HS-5 (cell line): Measurements from ENCODE around the gene EMP1.

ENCODE experiments used
- DNase-seq: peaks from one replicate; pipeline ENCODE4 v3.0.0-alpha.2; 2012; ENCODE audit warnings: low read depth

The EMP1 gene

DNA sequence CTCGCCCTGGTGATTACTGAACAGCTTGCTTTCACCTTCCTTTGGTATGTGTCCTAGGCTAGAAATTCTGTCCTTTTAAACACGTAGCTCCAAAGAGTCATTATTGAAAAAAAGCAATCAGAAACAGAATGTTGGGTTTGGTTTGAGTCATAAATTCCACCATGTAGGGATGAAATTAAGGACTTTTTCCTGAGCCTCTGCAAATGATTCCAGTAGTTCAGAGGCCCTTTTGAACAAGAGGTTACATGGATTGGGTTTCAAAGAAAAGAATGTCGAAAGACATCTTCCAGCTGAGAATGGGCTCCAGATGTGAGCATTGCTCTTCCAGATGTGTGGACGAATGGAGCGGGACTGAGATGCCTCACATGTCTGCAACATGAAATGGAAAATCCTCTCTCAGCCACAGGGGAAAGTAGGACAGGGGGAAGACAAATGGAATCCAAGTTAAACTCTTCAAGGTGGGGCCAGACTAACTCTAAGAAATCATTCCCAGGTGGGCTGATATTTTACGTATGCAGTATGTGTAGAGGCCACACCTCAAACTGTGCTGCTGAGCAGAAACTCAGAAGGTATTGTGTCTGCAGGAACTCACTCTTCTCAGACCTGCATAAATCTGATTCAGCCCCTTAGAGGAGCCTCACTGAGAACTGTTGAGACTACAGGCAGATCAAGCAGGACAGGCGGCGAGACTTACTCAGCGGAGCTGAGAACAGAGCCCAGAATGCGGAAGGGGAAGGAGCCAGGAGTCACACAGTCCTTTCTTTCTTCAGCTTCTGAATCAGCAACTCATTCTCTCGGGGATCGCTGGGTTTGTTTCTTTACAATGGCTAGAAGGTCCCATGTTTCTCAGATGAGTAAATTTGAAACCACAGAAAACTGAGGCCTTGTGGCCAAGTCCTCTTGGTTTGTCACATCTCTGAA, 23.3 kb upstream of the EMP1 start:
- peak; percentile 93 for DNase-seq

DNA sequence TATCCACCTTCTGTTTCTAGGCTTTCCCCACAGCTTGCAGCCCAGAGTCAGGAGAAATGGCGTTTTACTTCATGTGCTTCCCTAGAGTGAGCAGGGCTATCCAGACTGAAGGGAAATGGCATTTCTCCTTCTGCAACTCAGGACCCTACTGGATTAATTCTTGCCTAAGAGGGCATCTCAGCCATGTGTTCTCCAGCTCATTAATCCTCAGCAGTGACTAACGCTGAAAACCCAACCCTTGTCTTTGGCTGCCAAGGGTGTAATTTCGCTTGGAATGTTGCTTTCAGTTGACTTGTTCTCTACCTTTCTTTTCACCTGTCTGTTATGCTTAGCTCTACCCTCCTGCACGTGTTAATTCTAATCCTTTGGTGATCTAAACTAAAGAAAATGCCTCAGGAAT, 21.0 kb upstream of the EMP1 start:
- no peak for DNase-seq

DNA sequence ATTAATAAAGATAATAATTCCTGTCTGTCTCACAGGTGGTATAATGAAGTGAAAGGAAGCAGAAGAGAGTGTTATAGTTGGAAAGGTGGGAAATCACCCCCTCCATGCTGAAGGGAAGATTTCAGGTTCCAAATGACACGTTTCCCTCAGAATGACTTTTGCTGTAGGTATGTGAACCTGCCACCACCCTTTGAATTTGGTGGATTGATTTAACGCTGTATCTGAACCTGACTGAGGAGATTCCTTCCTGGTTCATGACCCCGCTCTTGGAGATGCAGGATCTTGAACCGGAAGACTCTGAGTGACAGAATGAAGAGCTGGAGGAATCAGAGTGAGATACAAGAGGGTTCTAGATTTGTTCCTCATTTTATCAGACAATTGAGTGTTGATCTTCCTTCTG, 20.3 kb upstream of the EMP1 start:
- DNase-seq, result no peak

DNA sequence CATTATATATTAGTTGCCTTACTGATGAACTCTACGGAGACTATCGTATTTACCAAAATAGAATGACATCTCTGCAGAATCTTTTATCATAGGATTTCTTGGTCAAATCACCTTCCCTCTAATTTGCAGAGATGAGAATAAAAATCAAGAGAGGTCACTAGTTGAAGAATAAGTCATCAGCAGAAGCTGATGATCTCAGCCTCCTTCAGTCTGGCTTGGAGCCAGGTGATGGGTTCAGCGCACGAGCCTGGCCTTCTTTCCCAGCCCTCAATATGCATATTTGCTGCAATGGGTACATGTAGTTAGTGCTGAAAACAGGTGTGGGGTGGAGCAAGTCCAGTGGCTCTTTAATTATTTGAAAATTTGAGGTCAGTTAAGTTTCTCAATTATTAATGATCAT, 19.2 kb upstream of the EMP1 start:
- no peak for DNase-seq

DNA sequence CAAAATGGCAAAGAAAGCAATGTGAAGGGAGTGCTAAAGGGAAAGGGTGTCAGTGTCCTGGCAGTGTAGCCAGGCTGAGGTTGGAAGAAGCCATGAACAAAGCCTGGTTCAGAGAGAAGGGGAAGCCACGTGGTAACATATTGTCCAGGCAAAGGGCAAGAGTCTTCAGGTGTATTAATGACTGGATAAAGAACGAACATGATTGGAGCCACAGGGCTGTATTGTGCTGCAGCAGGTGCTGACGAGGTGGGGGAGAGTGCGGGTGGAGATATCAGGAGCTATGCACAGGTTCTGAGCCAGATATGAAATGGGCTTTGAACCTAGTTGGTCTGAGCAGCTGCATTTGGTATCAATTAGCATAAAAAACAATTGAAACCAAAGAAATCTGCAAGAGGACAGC, 18.6 kb upstream of the EMP1 start:
- DNase-seq, result no peak

DNA sequence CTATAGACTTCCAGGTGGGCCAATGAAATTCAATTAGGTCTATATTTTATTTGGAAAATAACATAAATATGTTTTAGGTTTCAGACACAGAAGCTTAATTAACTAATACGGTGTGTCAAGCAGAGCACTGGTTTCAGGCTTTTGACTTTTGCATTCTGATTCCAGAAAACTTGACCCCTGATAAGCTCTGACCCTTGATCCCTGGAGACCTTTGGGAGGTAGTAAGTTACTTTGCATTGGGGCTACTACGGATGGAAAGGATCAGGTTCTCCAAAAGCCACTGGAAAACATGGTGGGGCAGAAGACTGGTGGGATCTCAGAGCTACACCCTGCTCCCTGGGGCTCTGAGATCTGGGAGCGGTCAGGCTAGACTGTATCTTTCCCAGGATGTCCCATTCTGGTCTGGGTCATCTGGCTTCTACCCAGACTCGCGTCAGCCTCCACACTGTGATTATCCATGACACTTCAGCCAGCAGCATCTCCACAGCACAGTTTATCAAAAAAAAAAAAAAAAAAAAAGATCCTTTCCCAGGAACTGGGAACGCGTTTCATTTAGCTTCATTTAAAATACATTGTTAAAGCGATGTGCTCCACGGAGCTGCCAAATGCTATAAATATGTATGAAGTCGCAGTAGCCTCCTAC, 17.8 kb upstream of the EMP1 start:
- no peak for DNase-seq

DNA sequence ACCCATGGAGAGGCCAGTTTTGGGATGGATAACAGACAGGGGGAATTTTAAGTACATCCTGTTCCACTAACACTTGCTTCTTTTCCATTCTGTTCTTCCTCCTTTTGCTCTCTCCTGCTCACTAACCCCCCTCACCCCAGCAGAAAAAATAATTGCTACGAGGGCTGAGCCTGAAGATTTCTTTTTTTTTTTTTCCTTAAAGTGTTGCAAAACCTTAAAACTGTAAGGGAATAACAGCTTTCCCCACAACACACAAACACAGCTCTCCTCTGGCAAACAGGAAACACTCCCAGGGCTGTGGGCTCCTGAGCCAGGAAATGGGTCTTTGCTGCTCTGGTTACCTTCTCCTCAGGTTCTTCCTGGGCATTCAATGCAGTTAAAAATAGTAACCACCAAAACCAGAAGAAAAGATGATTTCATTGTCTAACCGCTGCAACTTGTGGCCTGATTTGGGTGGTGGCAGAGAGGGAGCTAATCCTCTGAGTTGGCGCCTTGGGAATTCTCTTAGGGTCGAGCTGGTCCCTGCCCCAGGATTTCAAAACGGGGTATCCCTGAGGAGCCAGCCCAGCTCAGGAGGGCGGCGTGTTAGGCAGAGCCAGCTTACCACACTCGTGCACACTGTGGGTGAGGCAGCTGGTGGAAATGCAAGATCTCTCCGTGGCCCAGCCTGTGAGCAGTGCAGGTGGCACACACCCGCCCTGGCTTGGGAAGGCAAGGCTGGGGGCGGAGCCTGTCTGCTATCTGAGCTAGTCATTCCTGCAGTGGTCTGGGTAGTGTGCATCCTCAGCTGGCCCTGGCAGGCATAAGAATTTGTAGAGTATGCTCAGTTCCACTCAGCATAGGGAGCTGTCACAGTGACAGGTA, 17.1 kb upstream of the EMP1 start:
- no peak for DNase-seq

DNA sequence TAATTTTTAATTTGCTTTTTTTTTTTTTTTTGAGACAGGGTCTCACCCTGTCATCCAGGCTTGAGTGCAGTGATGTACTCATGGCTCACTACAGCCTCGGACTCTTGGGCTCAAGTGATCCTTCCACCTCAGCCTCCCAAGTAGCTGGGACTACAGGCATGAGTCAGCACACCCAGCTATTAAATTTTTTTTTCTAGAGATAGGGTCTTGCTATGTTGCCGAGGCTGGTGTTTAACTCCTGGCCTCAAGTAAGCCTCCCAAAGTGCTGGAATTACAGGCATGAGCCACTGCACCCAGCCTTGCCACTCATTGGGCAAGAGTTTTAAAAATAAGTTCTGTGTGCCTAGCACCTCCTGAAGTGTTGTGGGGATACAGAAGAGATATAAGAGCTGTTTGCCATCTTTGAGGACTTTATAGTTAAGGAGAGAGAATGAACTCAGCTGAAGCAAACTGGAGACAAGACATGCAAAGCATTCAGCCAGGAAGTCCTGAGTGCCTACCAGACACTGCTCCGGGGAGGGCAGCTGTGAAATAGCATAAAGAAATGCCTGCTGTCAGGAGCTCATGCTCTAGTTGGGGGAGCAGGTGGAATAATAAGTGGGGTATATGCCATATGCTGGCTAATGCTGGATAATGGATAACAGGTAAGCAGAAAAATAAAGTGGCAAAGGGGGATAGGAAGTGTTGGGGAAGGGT, 15.0 kb upstream of the EMP1 start:
- DNase-seq, result no peak

DNA sequence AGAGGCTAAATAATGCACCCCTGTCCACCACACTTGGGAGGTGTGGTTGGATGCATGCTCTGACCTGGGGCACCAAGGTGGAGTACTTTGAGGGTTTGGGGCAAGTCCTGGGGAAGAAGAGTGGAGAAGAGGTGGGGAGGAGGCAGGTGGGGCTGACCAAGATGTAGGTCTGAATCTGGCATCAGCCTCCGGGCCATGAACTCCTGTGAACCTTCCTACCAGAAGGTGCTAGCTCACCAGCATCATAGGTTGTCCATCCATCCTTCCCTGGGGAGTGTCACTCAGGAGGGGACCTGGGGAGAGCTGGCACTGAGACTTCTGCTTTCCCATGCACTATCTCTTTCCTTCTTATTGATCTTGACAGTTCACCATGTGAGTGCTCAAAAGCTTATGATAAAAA, 13.6 kb upstream of the EMP1 start:
- no peak for DNase-seq

DNA sequence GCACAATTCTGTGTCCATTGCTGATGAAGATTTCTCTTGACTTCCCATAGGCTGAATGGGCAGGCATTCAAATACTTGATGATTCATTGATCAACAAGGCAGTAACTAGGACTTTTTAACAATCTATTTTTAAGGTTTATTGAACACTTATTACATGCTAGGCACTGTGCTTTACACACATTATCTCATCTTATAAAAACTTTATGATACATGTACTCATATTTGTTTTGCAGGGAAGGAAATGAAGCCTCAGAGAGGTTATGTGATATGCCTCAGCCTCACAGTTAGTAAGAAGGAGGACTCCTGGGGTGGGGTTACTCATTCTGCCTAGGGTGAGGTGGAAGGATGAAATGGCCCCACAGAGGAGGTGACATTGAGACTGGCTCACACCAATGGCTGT, 12.9 kb upstream of the EMP1 start:
- no peak for DNase-seq

DNA sequence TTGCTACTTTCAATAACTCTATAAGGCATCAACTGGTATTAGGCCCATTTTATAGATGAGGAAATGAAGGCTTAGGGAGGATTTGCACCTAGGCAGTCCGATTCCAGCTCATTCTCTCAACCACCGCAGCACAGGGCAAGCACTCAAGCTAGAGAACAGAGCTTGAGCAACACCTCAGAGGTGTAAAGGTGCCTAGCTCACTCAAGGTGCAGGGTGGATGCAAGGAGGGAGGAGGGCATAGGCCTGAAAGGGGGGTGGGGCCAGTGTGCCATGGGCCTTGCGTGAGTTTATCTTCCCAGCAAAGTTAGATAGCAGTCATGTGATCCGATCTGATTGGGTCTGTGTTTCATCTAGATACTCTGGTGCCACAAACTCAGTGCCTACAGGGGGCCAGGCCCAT, 10.2 kb upstream of the EMP1 start:
- DNase-seq, result no peak

DNA sequence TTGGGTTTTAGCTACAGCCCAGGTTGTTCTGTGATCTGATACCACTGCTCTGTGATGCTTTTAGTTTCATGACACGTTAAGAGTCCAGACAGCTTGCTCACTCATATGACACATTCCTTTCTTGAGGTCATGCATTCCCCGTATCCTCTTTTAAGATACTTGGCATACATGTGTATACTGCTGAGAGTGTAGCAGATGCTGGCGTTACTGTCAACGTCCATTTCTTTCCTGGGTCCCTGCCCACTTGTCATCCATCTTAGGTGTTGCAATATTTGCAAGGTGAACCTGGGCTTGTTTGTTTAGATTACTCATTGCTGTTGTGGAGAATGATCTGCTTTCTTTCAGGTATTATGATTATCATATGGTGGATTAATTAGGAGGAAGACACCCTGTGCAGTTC, 9.1 kb upstream of the EMP1 start:
- DNase-seq, result peak; percentile 83

DNA sequence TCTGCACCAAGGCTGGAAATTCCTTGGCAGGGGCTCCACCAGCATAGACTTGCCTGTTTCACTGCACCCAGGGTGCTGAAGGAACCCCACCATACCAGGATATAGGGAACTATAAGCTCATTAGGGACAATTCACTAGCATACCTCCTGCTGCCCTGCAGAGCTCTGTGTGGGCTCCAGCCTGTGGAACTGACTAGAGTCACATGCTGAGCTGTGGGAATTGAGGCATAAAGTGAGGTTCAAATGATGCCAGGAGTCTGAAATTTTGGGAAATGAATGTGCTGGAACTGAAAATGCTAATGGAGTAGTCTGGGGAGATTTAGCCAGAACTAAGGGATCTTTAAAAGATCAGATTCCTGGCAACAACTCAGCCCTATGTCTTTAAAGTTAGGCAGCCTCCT, 7.3 kb upstream of the EMP1 start:
- no peak for DNase-seq

DNA sequence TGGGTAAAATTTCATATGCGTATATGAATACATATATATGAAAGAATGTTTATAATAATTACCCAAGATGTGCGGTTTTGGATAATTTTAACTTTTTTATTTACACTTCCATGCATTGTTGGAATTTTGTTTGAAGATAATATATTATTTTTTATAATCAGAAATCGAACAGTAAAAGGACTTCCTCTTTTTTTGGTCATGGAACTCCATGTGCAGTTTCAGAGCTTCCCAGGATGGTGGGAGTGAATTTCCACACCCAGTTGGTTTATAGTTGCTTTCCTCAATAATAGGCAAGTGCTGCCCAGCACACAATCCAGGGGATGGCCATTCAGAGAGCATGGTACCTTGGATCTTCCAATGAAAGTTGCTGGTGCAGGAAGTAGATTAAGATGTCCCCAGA, 6.3 kb upstream of the EMP1 start:
- DNase-seq, result no peak

DNA sequence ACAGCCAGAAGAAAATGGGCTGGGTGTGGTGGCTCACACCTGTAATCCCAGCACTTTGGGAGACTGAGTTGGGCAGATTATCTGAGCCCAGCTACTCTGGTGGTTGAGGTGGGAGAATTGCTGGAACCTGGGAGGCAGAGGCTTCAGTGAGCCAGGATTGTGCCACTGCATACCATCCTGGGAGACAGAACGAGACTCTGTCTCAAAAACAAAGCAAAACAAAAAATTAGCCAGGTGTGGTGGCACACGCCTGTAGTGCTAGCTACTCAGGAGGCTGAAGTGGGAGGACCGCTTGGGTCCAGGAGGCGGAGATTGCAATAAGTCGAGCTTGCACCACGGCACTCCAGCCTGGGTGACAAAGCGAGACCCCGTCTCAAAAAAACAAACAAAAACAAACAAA, 3.8 kb upstream of the EMP1 start:
- no peak for DNase-seq

DNA sequence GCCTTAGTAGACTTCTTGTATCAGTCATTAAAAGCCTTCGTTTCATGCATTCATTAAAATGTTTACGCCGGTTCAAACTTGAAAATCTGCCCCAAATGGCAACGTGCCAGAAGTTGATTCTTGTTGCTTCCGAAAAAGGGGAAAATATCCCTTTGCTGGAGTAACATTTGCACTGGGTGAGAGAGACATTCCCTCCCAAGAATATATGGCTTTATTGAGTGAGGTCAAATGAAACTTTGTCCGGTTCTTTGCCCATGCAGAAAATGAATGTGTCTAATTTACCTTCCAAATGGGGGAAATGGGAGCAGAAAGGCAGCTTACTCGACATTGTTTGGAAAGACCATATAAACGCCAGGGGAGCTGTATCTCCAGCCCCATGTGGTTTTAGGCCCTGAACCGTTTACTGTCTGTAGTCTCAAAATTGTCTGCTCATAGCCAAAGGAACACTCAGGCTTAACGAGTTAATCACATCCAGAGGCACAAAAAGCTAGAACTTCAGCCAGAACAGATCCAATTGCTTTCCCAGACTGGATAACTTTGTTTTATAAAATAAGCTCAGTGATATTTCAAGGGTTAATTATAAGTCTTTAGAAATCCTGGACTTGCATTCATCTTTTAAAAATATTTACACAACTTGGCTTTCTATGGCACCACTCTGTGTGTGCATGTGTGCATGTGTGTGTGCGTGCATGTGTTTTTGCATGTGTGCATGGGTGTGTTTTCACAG, 2.9 kb upstream of the EMP1 start:
- DNase-seq, result no peak

DNA sequence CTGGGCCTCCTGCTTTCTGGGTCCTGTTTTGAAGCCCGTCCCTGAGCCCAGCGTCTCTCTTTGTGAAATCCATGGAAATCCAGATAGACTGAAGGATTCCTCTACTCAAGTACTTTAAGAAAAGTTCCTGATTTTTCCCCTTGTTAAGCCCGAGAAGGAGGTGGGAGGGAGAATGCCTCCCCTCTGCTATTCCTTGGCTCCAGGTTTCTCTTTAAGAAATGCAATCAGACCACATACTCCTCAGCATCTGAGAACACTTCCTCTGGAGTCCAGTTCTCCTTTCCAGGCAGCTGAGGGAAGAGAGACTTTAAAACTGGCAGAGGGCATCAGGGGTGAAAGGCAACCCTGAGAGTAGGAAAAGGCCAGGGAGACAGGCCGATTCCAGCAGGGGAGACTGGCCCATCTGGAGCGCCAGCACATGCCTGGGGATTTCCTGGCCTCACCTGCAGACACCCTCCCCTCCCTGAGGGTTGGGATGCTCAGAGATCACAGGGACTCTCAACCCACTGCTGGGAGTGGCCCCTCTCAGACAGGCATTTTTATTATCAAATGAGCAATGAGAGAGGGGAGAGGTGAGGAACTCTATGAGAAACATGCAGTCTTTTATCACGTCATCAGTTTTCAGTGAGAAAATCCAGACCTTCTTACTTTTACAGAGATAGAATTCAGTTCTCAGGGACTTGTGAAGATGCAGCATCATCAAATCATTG, 2.0 kb upstream of the EMP1 start:
- no peak for DNase-seq

DNA sequence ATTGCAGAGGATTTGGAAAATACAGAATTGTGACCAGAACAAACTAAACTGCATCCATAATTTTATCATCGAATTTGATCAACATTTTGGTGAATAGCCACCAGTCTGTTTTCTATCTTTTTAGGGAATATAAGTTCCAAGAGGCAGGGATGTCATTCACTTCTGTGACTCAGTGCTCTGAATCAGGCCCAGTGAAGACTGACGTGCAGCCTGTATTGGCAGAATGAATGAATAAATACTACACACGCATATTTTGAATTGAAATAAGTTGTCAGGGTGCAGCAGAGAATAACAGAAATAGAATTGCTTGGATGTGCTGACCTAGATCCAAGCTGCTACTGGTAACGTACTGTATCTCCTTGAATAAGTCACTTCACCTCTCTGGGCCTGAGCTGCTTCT, 1.3 kb upstream of the EMP1 start:
- no peak for DNase-seq

DNA sequence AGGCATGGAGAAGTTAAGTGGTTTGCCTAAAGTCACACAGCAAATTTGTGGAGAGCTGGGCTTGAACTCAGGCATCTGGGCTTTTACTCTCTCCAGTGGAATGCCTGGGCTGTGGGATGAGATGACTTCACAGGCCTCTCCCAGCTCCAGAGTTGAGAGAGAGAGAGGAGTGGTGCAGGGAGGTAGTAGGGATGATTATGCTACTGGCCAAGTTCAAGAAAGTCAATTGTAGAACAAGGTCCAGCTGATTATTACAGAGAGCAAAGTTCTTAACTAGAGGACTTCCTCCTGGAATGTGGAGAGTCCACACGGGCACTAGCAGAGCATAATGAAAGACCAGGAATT, 769 bp upstream of the EMP1 start:
- no peak for DNase-seq

DNA sequence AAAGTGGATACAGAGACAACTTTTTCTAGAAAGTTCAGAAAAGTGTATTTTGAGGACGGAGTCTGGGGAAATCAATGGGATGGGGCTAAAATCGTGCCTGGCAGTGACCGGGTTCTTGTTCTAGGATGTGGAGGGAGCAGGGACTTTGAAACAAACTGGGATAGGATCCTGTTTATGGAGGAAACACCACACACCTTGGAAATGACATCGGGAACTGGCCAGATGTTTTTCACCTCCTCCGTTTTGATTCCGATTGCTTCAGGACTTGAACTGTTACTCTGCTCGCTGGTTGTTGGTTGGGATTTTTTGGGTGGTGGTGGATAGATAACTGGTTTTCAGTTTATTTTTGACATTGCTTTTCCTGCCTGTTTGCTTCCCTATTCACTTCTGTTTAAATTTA, 506 bp downstream of the EMP1 start:
- DNase-seq, result no peak

DNA sequence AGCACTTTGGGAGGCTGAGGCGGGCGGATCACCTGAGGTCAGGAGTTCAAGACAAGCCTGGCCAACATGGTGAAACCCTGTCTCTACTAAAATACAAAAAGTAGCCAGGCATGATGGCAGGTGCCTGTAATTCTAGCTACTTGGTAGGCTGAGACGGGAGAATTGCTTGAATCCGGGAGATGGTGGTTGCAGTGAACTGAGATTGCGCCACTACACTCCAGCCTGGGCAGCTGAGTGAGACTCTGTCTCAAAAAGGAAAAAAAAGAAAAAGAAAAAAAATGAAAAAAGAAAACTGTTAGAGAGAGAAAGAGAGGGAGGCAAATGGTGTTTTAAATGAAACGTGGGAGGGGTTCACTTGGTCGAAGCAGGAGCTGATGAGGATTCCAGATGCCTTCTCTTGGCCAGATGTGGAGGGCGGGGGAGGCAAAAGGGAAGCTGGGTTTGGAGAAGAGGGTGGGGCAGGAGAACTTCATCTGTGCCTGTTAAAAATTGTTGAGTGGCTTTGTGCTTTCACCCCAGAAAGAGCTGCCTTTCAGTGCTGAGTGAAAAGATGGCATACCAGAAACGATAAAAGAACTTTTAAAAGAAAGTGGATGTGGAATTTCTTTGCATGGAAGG, 1.1 kb downstream of the EMP1 start:
- no peak for DNase-seq
